SK-N-DZ (cell line): ENCODE results near the gene UBE2N.
"Not testable (repeated sequence)": the region's sequence is repeated elsewhere in the genome, so short reads cannot be mapped to it uniquely, and the experiment has no call there.

Experiments used
- DNase-seq: peaks from one replicate; pipeline ENCODE4 v3.0.0-alpha.2; 2015; ENCODE audit warnings: low spot score

Gene UBE2N

DNA sequence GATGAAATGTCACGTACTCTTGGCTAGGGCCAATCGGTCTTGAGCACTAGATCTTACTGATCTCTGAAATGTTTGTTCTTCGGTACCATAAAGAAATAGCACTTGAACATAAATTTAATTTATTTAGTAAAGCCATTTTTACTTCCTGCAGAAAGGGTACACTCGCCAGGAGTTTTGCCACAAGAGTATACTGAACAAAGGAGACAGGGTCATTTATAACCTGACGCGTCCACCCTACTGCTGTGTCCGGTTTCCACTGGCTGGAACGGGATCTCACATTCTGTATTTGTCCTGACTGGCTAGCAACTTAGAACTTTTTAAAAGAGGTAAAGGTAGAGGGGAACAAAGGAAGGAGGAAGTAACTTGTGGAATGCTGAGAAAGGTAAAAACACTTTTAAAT is 29.4 kb downstream of the UBE2N start:
- not testable (repeated sequence) for DNase-seq

DNA sequence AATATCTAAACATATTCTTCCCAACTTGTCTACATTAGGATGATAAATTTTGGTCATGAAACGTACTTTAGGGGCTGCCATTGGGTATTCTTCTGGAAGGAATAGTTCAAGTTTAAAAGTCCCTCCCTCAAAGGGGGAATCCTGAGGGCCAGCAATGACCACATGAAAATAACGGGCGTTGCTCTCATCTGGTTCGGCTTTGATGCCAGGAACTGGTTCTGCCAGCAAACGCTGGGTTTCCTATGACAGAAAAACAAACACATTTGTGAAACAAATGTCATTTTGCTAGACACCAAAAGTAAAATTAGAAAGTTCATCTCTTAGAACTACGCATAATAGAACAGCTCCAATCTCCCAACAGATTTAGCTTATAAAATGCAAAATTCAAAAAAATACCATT is 30.7 kb downstream of the UBE2N start:
- DNase-seq: not testable (repeated sequence)

DNA sequence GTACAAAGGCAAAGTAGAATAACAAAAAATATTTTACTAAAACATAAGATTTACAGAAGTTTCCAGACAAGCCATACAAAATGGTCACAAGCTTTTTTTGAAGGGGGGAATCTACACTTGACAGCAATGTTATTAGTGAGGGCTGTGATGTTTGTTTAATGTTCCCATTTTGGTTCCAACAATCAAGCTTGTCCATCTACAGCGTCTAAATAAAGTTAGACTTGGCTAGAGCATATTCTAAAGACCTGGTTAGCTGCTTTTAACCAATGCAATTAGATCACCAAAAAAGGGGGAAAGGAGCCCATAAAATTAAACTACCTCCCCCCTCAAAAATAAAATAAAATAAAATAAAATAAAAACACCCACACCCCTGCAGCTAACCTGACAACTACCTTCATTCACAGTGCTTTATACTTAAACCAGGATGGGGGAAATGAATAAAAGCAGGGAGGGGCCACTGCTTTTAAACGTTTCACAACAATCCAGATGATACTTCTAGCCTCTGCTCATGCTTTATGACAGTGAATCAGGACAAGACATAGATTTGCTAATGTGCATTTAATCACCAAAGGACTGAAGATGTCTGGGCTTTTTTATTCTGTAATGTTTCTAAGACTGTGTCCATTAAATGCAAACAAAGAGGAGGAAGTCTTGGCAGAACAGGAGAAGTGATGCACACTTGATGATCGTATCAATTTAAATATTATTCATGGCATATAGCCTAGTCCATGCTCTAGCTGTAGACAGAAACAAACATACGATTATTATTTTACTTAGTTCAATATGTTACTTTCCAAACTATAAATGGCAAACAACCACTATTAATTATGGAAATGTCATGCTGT is 32.2 kb downstream of the UBE2N start:
- not testable (repeated sequence) for DNase-seq

DNA sequence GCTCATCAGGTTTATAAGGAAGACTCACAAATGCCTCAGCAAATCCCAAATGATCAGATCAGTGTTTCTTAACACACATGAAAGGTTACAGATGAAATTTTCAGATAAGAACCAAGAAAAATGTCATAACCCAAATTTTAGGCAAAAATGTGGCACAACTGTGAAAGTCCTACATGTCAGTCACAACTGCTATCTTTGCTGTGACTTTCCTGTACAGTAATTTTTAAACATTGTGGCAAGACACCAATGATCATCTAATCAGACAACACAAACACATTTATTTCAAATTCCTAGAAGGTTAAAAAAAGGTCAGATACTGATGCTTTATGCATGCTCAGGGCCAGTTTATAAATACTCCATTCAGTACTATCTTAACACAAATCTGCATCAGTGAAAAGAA is 32.9 kb downstream of the UBE2N start:
- no peak for DNase-seq

DNA sequence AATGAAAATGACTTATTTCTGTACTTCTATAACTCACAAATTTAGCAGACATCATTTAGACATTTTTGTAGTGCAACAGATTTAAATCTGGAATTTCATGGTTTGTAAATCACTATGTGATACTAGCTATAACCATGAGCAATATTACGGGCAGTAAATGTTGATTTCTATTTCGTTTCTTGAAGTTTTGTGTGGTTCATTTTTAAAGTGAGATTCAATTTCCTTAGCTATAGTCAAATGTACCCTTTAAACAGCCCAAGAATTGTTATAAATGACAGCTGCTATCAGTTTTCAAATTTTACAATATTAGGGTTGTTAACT is 33.8 kb downstream of the UBE2N start:
- DNase-seq: no peak

DNA sequence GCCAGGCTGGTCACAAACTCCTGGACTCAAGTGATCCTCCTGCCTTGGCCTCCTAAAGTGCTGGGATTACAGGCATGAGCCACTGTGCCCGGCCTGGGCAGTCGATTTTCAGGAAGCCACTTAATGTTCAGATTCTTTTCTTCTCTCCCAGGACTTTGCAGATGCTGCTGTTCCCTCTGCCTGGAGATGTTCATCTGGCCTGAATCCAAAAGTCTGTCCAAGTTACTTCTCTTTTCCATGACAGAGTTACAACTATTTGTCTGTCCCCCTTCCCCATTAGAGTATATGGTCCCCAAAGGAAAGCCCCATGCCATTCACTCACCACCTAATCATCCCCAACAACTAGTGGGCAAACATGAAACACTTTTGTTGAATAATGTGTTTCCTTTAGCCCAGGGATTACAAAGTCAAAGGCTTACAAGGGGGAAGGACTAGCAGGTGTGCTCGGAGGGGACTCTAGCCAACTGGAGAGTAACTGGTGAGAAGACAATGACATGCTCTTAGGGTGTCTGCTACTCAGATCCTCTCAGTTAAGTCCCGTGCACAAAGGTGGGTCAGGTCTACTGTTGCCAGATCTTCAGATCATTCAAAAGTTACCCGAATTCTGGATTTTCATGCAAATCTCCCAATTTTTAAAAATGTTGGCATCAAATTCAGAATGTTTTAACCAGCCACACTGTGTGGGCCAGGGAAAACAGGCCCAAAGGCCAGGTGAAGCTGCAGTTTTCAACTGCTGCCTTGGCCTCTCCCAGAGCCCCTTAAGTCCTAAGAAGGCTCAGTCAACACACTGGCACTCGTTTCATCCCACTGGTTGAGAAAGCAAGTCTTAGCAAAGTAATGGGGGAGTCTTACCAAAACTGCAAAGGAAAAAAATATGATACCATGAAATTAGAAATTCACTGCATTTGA is 34.4 kb downstream of the UBE2N start:
- DNase-seq: no peak

DNA sequence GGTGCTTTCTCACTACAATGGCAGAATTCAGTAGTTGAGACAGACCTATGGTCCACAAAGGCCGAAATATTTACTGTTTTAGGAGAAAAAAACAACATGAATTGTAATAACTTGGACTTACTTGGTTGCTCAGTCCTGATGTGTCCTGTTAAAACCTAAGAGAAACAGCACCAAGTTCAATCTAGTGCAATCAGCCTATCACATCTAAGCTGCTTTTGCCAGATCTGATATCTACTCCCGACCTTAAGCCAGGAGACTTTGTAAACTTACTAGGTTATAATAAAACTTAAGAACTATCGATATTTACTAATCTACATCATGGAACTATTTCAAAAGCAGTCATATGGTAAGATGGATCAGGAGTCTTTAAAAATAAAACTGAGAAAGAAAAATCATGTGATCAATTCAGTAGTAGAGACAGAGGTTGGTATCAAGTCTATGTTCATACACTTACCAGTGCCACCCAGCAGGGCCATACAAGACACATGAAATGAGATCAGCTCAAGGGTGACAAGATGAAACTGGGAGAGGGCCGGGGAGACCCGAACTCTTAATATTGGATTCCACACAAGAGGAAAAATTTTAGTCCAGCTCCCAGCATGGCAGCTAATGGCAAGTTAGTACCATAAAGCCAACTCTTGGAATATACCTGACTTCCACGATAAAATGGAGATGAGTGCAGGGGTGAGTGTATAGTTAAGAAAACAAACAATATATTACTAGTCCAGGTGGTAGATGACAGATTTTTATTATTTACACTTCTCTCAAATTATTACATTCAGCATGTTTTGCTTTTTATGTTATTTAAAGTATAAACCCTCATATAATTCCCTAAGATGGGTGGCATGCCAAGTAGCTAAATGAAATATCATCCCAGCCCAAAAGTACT is 36.5 kb downstream of the UBE2N start:
- DNase-seq: no peak

DNA sequence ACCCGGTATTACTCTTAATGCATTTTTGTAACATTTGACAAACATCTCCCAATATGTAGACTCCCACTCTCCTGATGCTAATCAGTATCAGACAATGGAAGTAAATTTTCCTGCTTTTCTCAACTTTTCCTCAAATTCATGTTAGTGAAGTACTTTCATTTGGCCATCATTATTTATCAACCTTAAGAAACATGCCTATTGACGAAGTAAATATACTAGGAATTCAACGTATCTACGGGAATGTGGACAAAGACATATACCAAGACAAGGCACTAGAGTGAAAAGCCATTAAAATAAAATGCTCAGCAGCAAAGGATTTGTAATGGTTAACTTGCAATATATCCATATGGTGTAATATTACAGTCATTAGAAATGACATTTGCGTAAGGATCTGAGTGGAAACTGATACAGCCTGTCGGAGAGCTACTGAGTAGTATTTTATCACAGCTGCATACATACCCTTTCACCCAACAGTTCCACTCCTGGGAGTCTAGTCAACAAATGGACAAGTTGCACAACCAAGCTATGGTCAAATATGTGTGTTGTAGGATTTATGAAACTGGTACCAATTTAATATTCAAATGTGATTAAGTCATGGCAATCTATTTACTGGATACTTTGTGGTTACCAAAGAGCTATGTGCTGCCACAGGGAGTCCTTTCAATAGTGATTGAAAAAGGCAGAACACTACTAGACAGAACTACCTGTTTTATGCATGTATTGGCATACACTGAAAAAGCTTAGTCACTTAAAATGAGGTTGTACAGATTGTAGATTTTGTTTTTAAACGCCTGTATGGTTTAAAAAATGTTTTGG is 37.6 kb downstream of the UBE2N start:
- no peak for DNase-seq

DNA sequence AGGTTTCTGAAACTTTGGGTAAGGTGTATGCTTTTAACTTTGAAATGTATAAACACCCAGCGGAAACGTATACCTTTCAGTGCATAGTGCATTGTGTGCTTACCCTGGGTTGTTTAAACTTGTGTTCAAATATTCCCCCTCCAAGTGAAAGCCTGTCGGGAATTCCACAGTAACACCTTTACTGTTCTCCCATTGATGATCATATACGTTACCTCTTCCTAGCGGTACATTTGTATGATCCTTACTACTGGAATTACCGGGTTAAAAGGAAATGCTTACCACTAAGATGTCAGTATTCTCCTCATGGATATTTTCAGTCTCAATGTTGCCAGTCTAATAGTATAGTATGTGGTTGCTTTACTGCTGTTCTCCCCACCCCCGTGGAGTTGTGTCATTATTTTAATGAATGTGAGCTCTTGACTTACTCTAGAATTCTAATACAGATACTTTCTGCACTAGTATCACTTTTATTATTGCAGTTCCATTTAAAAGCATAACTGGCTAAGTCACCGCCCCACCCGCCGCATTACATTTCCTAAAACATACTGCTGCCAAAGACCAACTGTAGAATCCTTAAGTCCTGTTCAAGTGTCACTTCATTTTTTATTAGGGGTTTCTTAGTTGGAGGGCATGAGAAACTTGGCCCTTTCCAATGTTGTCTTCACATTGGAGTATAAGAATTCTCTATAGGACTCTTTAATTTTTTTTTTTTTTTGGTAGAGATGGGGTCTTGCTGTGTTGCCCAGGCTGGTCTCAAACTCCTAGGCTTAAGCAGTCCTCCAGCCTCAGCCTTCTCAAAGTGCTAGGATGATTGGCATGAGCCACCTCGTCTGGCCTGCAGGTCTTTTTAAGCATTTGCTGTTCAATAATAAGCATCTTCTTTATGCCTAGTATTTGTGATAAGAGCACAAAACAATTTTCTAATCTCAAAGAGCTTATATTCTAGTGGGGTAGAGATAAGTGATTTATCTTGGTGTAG is 39.1 kb downstream of the UBE2N start:
- DNase-seq: no peak

DNA sequence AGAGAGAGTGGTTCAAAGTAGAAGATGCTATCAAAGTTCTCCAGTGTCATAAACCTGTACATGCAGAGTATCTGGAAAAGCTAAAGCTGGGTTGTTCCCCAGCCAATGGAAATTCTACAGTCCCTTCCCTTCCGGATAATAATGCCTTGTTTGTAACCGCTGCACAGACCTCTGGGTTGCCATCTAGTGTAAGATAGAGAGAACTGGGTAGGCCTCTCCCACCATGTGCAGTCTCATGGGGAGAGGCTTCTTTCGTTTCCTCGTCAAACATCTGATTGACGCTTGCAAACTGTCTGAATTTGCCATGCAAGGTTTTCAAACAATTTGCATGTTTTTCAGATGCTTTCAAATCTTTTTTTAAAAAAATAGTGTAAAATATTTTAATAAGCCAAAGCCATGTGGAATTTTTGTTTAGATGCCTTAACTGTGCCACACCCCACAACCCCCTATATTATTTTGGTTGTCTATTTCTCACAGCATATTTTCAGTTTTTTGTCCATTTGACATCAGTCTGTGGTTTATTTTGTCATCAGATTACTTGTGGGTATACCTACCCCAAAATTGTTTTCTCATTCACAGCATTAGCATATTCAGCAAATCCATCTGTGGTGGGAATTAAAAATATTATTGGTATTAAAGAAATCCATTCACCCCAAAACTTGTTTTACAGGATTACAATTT is 42.4 kb downstream of the UBE2N start:
- DNase-seq: not testable (repeated sequence)

DNA sequence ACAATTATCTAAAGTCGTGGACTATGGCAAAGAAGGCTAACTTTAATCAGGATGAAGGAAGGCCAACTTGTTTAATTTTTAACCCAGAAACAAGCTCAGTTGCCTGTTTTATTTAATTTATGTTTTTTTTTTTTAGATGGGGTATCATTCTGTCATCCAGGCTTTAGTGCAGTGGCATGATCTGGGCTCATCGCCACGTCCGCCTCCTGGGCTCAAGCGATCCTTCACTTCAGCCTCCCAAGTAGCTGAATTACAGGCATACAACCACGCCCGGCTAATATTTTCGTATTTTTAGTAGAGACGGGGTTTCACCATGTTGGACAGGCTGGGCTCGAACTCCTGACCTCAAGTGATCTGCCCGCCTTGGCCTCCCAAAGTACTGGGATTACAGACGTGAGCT is 44.3 kb downstream of the UBE2N start:
- DNase-seq: no peak

DNA sequence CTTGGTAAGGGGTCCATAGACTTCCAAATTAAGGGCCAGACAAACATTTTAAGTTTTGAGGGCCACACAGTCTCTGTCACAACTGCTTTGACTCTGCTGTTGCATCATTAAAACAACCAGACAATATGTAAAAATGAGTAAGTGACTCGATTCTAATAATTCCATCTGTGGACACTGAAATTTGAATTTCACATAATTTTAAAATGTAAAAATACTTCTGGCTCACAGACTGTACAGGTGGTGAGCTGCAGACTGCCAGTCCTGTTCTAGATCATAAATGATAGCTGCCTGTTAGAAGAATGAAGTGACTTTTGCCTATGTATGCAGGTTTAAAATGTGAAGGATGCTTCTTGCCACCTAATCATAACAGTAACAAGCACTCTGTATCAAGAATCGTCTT is 48.3 kb downstream of the UBE2N start:
- no peak for DNase-seq

DNA sequence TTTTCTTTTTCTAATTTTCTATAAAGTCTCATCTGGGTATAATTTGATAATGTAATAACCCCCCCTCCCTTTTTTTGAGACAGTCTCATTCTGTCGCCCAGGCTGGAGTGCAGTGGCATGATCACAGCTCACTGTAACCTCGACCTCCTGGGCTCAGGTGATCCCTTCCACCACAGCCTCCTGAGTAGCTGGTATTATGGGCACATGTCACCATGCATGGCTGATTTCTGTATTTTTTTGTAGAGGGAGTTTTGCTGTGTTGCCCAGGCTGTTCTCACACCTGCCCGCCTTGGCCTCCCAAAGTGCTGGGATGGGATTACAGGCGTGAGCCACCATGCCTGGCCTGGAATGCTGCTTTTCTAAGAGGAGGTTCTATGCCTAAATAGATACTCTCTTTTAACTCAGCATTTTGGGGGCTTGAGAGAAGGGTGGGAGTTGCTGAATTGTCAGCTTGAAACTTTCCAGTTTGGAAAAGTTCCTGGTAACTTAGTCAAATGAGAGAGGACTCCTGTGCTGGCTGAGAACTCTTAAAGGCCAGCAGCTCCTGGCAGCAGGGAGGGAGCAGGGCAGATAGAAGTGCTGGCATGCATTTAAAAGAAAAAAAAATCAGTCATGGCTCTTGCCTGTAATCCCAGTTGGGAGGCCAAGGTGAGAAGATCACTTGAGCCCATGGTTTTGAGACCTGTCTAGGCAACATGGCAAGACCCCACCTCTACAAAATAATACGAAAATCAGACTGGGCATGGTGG is 51.0 kb downstream of the UBE2N start:
- no peak for DNase-seq

DNA sequence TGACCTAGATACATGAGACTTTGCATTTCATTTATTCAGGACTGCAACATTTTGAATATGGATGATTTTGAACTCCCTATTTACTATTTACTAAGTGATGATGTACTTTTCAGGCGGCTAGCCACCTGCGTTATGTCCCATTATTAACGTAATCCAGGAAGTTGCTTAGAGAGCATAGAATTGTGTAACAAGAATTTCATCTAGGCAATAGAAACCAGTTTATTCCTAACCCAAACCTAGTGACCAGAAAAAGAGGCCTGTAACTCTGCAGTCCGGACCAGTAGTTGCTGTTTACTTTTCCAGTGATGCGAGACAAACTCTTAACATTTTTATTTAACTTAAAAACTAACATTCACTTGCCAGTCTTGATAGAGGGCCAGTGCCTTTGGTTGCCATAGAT is 51.7 kb downstream of the UBE2N start:
- no peak for DNase-seq

DNA sequence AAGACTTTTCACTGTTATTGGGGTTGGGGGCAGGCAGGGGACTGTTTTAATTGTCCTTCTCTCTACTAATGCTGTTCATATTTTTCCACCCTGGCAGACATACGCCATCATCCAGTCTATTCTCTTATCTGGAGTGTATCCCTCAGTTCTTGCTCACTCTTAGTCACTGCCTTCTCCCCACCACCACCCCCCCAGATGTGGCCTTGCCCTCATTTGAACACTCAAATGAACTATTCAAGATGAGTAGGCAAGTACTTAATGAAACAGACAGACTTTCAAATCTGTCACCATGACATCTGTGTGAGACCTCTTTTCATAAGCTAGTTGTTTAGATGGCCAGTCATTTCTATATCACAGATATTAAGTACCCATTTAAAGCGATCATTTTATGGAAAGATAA is 54.0 kb downstream of the UBE2N start:
- no peak for DNase-seq

DNA sequence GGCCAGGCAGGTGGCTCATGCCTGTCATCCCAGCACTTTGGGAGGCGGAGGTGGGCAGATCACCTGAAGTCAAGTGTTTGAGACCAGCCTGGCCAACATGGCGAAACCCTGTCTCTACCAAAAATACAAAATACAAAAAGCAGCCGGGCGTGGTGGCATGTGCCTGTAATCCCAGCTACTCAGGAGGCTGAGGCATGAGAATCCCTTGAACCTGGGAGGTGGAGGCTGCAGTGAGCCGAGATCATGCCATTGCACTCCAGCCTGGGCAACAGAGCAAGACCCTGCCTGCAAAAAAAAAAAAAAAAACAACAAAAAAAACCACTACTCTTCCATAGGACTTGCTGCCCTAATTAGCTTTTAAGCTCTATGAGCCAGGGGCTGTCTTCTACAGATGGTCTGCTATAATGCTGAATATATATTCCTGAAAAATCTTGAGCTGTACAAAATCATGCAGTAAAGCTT is 59.7 kb downstream of the UBE2N start:
- not testable (repeated sequence) for DNase-seq

DNA sequence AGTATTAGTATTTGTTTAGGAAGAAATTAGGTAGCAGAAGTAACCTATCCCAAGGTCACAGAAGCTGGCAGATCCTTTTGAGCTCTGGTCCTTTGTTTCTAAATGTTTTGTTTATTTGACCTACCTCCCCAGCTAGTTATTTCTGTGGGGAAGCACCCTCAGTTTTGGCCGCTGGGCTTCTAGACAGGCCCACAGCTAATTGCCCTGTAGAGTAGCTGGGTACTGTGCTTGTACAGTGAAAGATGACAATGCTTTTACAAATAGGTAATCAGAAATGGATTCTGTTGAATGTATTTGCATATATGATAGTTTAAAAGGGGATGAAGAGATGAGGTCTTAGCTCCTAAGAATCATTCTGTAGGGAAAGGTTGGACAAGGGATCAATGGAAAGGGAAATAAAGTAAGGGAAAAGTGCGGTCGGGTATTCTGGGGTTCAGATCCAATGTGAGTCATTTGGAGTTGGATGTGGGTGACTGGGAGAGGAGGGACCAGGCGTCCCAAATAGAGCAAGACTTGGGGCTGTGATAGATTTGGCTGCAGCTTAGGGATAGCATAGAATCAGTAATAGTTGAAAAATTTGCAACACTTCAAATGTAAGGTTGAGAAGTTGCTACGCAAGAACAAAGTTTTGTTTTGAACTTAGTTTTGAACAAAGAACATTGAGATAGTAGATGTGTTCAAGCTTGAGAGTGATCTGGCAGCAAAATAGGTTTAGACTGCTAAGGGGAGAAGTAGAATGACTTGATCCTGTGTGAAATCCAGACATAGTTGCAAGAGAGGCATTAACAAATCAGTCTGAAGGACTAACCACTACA is 60.4 kb downstream of the UBE2N start:
- DNase-seq: no peak
